Erythroblast (primary cell): ENCODE data around the gene MAP3K21.

ENCODE experiments used
- GATA1 ChIP-seq: IDR thresholded peaks from 2 replicates; pipeline ENCODE4 v1.6.1; 2011; ENCODE audit warnings: low read depth, mild to moderate bottlenecking, control low read depth, low read length, moderate library complexity
- POLR2A ChIP-seq: IDR thresholded peaks from 2 replicates; pipeline ENCODE4 v1.6.1; 2011; ENCODE audit warnings: mild to moderate bottlenecking, low read length

GRCh38 chr1:233327651-233328141, at the start of gene MAP3K21:
- no peak for TF ChIP-seq POLR2A
- no peak for TF ChIP-seq GATA1
